H7 (cell line): ENCODE results near the gene FLNA. TPM values are rescaled to one million over a fixed set of nuclear protein-coding genes. Genes with fewer than 3 reads are reported as not detected.
A peak's percentile ranks its signal among the peaks of the same experiment; 100 is the strongest.
"Not testable (repeated sequence)": the region's sequence is repeated elsewhere in the genome, so short reads cannot be mapped to it uniquely, and the experiment has no call there.

Source experiments
- DNase-seq: peaks from one replicate; pipeline ENCODE4 v3.0.0; 2012
- H3K27me3 ChIP-seq: 2 replicates; pipeline ENCODE4 v1.6.0; 2011; ENCODE audit warnings: mild to moderate bottlenecking, low read length; ENCODE audit not compliant: control insufficient read depth, insufficient read depth
- H3K36me3 ChIP-seq: replicated peaks from 2 replicates; pipeline ENCODE4 v1.5.1; 2011; ENCODE audit warnings: low read length; ENCODE audit not compliant: control insufficient read depth, insufficient read depth
- H3K4me3 ChIP-seq: 2 replicates; pipeline ENCODE4 v1.5.1; 2011; ENCODE audit warnings: low read depth, mild to moderate bottlenecking, control low read depth, low read length, moderate library complexity; ENCODE audit not compliant: insufficient read depth
- total RNA-seq: library from RNA; depleted of rRNA; stranded (reverse); fragments of >200 nt; shearing (Covaris generic); gene quantifications from 2 replicates; pipeline ENCODE4 v1.2.3, GENCODE V29; 2014

Gene FLNA
- total RNA-seq, 1 experiment from 2014 or later = 799 TPM

- Histone ChIP-seq H3K36me3 (peaks cover 34% of the 10 kb centered on the region), H3K4me3 (no peak overlapping the region), H3K27me3 (no peaks in the 10 kb centered on the region)
- no peak for DNase-seq
Measured at GRCh38 chrX:154352012-154352401, 22.4 kb downstream of the FLNA start.

GRCh38 chrX:154351183-154352011 is 23.0 kb downstream of the FLNA start:
- H3K36me3 ChIP-seq = peaks cover 33% of the 10 kb centered on the region
- H3K4me3 ChIP-seq = no peak overlapping the region
- DNase-seq = peak; percentile 52
- no peaks in the 10 kb centered on the region for H3K27me3 ChIP-seq

- Histone ChIP-seq H3K27me3 (no peaks in the 10 kb centered on the region), H3K36me3 (peaks cover 31% of the 10 kb centered on the region), H3K4me3 (no peak overlapping the region)
- no peak for DNase-seq
Measured at GRCh38 chrX:154350429-154351182, 23.8 kb downstream of the FLNA start.

- no peaks in the 10 kb centered on the region for H3K27me3 ChIP-seq
- H3K4me3 ChIP-seq = no peak overlapping the region
- DNase-seq = peak; percentile 51
- H3K36me3 ChIP-seq = peaks cover 30% of the 10 kb centered on the region
Measured at GRCh38 chrX:154349979-154350378, 24.5 kb downstream of the FLNA start.

- DNase-seq = peak; percentile 67
- no peak overlapping the region for H3K4me3 ChIP-seq
- peaks cover 30% of the 10 kb centered on the region for H3K36me3 ChIP-seq
- no peaks in the 10 kb centered on the region for H3K27me3 ChIP-seq
Measured at GRCh38 chrX:154349359-154349935, 25.0 kb downstream of the FLNA start.

GRCh38 chrX:154348646-154349358 is 25.6 kb downstream of the FLNA start:
- peaks cover 24% of the 10 kb centered on the region for H3K36me3 ChIP-seq
- no peak for DNase-seq
- H3K27me3 ChIP-seq = no peaks in the 10 kb centered on the region
- H3K4me3 ChIP-seq = no peak overlapping the region

GRCh38 chrX:154348114-154348531 is 26.3 kb downstream of the FLNA start:
- no peak overlapping the region for H3K4me3 ChIP-seq
- peaks cover 17% of the 10 kb centered on the region for H3K36me3 ChIP-seq
- DNase-seq = peak; percentile 54
- no peaks in the 10 kb centered on the region for H3K27me3 ChIP-seq

GRCh38 chrX:154343620-154344019 is 30.8 kb downstream of the FLNA start:
- H3K36me3 ChIP-seq = not testable (repeated sequence)

GRCh38 chrX:154343063-154343462 is 31.4 kb downstream of the FLNA start:
- not testable (repeated sequence) for H3K4me3 ChIP-seq, DNase-seq

More at GRCh38 chrX:154343620-154344019, 30.8 kb downstream of the FLNA start:
- not testable (repeated sequence) for H3K27me3 ChIP-seq, DNase-seq, H3K4me3 ChIP-seq

GRCh38 chrX:154341399-154342298 is 32.8 kb downstream of the FLNA start:
- peak overlapping the region; percentile 28; the same call in 1 of the 2 replicates for H3K4me3 ChIP-seq
- not testable (repeated sequence) for H3K36me3 ChIP-seq, H3K27me3 ChIP-seq, DNase-seq

More at GRCh38 chrX:154343063-154343462, 31.4 kb downstream of the FLNA start:
- not testable (repeated sequence) for H3K36me3 ChIP-seq, H3K27me3 ChIP-seq

GRCh38 chrX:154334496-154334895 is 39.9 kb downstream of the FLNA start:
- H3K4me3 ChIP-seq = no peak overlapping the region

GRCh38 chrX:154333837-154334271 is 40.6 kb downstream of the FLNA start:
- H3K36me3 ChIP-seq = no peaks in the 10 kb centered on the region
- DNase-seq = peak; percentile 14
- H3K27me3 ChIP-seq = no peaks in the 10 kb centered on the region
- H3K4me3 ChIP-seq = no peak overlapping the region

More at GRCh38 chrX:154334496-154334895, 39.9 kb downstream of the FLNA start:
- no peaks in the 10 kb centered on the region for H3K36me3 ChIP-seq
- H3K27me3 ChIP-seq = no peaks in the 10 kb centered on the region
- peak; percentile 21 for DNase-seq

GRCh38 chrX:154333116-154333515 is 41.3 kb downstream of the FLNA start:
- no peaks in the 10 kb centered on the region for H3K27me3 ChIP-seq
- H3K36me3 ChIP-seq = no peaks in the 10 kb centered on the region
- DNase-seq = no peak
- H3K4me3 ChIP-seq = no peak overlapping the region
